Urothelium cell line (cell line): Measurements from ENCODE around the gene ZMPSTE24.
"Not testable (repeated sequence)": the region's sequence is repeated elsewhere in the genome, so short reads cannot be mapped to it uniquely, and the experiment has no call there.

ENCODE experiments used
- DNase-seq: peaks from one replicate; pipeline ENCODE4 v3.0.0; 2011; ENCODE audit warnings: low spot score, mixed read lengths
- FAIRE-seq: peaks from 2 replicates; lab custom pipeline; 2011; peaks lifted over from hg19 to GRCh38; lab: Jason Lieb, UNC

ZMPSTE24 gene

GRCh38 chr1:40315795-40316594 is 58.0 kb downstream of the ZMPSTE24 start:
- peak; percentile 30 for DNase-seq
- FAIRE-seq = peak; percentile 35

GRCh38 chr1:40316595-40317393 is 58.8 kb downstream of the ZMPSTE24 start, which contains the start of gene COL9A2:
Gene COL9A2 (minus strand): TSS chr1:40317286. CDS start chr1:40317197, 89 bp downstream.
- DNase-seq (peak; percentile 86), FAIRE-seq (peak; percentile 35)

DNA sequence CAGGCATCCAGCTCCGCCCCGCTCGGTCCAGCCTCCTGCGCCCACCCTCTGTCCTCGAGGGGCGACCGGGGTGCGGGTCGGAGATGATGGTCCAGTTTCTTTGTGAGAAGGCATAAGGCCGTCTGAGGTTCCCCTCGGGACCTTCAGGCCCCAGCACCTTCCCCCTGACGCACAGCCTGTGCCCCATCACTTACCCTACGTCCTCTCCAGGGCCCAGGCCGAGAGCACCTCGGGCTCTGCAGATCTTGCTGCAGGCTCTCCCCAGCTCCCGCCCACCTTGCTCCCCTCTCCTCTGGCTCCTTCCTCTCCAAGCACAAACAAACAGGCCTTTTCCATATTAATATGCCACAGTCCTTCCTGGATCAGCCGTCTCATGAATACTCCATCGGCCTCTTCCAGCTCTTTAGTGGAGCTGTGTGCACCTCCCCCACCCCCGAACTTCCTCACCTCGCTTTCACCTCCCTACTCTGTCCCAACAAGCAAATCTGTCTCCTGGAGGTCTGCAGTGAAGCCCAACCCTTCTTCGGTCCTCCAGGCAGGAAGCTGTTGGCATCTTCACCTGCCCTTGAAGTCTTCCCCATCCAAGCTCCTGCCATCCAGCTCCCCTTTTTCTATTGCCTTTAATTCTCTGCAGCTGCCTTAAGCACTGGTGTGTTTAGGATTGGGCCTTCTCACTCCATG is 59.5 kb downstream of the ZMPSTE24 start:
- FAIRE-seq (no peak), DNase-seq (peak; percentile 15)

DNA sequence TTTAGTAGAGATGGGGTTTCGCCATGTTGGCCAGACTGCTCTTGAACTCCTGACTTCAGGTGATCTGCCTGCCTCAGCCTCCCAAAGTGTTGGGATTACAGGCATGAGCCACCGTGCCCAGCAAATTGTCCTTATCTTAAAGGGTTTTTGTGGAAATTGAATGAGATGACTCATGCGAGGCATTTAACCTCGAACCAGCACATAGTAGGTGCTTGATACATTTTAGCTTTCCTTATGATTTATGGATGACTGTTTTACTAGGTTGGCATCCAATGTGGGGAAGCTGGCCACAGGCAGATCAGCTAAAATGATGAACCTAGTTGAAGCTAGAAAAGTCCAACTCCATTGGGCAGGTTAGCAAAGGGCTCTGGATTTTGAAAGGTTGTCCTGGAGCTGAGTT is 60.4 kb downstream of the ZMPSTE24 start:
- DNase-seq (peak; percentile 2), FAIRE-seq (no peak)

DNA sequence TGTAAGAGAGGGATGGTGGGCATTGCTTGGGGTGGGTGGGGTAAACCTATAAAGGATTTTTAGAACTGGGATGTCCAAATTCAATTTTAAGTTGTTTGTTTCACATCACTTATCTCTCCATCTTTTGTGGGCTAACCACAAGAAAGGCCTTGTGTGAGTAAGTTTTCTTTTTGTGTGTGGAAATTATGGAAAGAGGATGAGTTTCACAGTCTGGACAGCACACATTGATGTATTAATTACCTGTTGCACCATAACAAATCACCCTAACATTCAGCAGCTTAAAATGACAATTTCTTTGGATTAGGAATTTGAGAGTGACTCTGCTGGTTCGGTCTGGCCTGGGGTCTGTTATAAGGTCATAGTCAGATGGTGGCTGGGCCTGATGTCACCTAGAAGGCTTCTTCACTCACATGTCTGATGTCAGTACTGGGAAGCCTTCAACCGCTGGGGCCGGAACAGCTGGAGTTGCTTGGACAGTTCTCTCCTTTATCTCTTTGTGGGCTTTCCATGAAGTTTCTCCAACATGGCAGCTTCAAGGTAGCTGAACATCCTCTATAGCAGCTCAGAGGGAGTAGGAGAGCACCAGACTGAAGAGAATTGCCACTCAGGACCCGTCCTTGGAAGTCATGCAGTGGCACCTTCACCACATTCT is 61.1 kb downstream of the ZMPSTE24 start:
- peak; percentile 5 for DNase-seq
- FAIRE-seq = peak; percentile 46

DNA sequence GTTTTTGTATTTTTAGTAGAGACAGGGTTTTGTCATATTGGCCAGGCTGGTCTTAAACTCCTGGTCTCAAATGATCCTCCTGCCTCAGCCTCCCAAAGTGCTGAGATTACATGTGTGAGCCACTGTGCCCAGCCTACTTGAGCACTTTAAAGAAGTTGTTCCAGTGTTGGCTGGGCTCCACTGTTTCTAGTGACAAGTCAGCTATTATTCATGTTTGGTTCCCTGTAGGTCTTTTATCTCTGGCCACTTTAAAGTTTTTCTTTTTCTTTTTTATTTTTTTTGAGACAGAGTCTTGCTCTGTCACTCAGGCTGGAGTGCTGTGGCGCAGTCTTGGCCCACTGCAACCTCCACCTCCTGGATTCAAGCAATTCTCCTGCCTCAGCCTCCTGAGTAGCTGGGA is 73.4 kb downstream of the ZMPSTE24 start:
- not testable (repeated sequence) for FAIRE-seq, DNase-seq

DNA sequence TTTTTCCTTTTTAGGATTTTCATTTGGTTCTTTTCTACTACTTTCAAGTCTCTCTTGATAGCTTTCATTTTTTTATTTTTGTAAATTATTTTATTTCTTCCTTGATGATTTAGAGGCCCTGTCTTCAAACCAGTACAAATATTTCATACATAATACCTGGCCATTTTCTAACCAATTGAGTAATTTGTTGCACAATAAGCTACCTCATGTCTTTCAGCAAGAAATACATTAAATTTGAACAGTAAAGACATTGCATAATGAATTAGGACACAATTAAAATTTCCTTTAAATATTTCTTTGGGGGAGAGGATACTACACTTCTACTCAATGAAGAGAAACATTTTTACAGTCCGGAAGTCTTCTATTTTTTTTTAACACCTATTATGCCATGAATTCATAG is 74.7 kb downstream of the ZMPSTE24 start:
- DNase-seq (no peak), FAIRE-seq (no peak)

GRCh38 chr1:40337443-40337842 is 79.4 kb downstream of the ZMPSTE24 start:
- FAIRE-seq (no peak), DNase-seq (no peak)

GRCh38 chr1:40338745-40339419 is 80.8 kb downstream of the ZMPSTE24 start:
- peak; percentile 90 for DNase-seq
- FAIRE-seq = peak; percentile 89

DNA sequence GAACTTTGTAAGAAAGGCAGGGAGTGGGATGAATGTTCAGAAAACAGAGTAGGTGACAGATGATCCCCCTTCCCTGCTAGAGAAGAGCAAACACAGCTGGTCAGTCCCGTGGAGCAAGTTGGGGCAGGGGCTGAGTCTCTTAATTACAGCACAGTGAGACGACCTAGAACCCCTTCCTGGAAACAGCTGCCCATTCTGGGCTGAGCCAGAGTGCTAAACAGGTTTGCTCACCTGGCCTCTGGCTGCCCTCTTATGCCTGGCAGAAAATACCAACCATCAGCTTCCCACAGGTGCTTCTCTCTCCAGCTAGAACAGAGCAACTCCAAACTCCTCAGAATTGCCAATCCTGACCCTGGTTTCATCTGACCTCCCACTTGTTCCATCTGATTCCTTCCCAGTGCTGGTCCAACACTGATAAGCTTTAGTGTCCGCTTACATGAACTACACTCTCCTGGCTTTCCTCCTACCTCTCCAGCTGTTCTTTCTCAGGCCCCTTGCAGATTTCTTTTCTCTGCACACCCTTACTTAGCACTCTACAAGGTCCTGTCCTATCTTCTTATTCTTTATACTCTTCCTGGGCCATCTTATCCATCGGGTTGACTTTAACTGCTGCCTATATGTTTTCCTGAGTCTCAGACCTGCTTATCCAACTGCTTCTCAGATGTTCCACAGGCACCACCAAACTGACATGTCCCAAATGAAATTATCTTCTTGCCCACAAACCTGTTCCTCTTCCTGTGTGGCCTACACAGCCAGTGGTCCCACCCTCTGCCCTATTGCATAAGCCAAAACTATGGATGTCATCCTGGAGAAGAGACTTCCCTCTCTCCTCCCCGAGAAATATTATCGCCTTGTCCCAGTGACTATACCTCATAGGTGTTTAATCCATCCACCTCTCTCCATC is 81.6 kb downstream of the ZMPSTE24 start:
- DNase-seq (no peak), FAIRE-seq (no peak)

DNA sequence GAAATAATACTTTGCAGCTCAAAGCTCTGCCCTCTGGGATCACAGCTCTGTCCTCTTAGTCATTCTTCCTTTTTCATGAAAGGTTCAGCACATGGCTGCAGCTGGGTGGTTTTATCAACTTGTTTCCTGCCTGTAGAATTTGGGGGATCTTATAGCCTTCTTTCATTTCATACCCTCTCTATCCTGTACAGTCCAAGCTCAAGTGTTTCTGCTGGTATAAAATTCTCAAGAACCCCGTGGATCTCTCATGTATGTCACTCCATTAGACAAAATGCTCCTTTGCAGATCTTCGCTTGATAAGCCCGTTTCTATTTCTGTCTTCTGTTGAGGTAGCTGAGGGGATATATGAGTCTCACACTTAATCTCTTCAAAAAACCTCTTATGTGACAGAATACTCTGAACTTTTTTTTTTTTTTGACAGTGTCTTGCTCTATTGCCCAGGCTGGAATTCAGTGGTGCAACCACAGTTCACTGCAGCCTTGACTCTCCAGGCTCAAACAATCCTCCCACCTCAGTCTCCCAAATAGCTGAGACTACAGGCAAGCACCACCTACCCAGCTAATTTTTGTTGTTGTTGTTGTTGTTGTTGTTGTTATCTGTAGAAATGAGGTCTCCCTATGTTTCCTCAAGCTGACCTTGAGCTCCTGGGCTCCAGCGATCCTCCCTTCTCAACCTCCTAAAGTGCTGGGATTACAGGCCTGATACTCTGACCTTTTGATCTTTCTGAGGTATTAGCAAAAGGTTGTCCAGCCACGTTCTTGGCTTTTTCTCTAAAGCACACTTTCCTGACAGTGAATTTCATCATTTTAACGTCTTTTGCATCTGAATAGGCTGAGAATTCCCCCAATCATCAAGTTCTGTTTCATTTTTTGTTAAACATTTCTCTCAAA is 83.7 kb downstream of the ZMPSTE24 start:
- DNase-seq = no peak

GRCh38 chr1:40342381-40342717 is 84.3 kb downstream of the ZMPSTE24 start:
- not testable (repeated sequence) for DNase-seq, FAIRE-seq

More for the DNA sequence above, 83.7 kb downstream of the ZMPSTE24 start:
- no peak for FAIRE-seq
